HepG2 (cell line): ENCODE data around the gene SERTAD1. TPM values are rescaled to one million over a fixed set of nuclear protein-coding genes. Genes with fewer than 3 reads are reported as not detected.
A peak's percentile ranks its signal among the peaks of the same experiment; 100 is the strongest.

Experiments used
- ARNTL ChIP-seq: sonication (generic); formaldehyde crosslinking; IDR thresholded peaks from 2 replicates; pipeline ENCODE4 v1.4.0; 2020; ENCODE audit warnings: mild to moderate bottlenecking, missing genetic modification reagents
- HNF4G ChIP-seq, 2 experiments: sonication (generic) in 1 of 2; formaldehyde crosslinking in 1 of 2; IDR thresholded peaks; 2 replicates each; pipeline versions ENCODE4 v1.4.0 to v1.6.1; 2011 to 2020; ENCODE audit warnings: borderline replicate concordance in 2 of 2, low read depth in 2 of 2, mild to moderate bottlenecking in 2 of 2, low read length in 1 of 2, missing genetic modification reagents in 1 of 2, moderate library complexity in 1 of 2
- HOXA3 ChIP-seq: sonication (generic); formaldehyde crosslinking; IDR thresholded peaks from 2 replicates; pipeline ENCODE4 v1.5.0; 2020; ENCODE audit warnings: missing genetic modification reagents
- JUND ChIP-seq: sonication (generic); formaldehyde crosslinking; IDR thresholded peaks from 2 replicates; pipeline ENCODE4 v1.8.0; 2022; ENCODE audit warnings: mild to moderate bottlenecking, missing genetic modification reagents
- NKX3-1 ChIP-seq: sonication (generic); formaldehyde crosslinking; IDR thresholded peaks from 2 replicates; pipeline ENCODE4 v1.5.0; 2020; ENCODE audit warnings: missing genetic modification reagents
- PHF8 ChIP-seq: sonication (generic); formaldehyde crosslinking; IDR thresholded peaks from 2 replicates; pipeline ENCODE4 v1.5.0; 2020; ENCODE audit warnings: missing genetic modification reagents
- PTBP1 ChIP-seq: fragments of 200-400 bp; formaldehyde crosslinking; IDR thresholded peaks from 2 replicates; pipeline ENCODE4 v1.6.1; 2018; ENCODE audit warnings: low read length, low read depth; ENCODE audit not compliant: poor library complexity, severe bottlenecking
- ZNF331 ChIP-seq: sonication (generic); formaldehyde crosslinking; IDR thresholded peaks from 2 replicates; pipeline ENCODE4 v1.4.0; 2020; ENCODE audit warnings: missing genetic modification reagents
- ZNF543 ChIP-seq: sonication (generic); formaldehyde crosslinking; IDR thresholded peaks from 2 replicates; pipeline ENCODE4 v1.4.0; 2020; ENCODE audit warnings: mild to moderate bottlenecking, missing genetic modification reagents
- ZNF83 ChIP-seq: sonication (generic); formaldehyde crosslinking; IDR thresholded peaks from 2 replicates; pipeline ENCODE4 v1.4.0; 2020; ENCODE audit warnings: missing genetic modification reagents, mild to moderate bottlenecking, borderline replicate concordance
- polyA plus RNA-seq, 8 experiments: library from polyadenylated mRNA; depleted of rRNA in 3 of 8; stranded (reverse) in 7 of 8; unstranded in 1 of 8; fragments of >200 nt; fragmentation: Illumina TruSeq in 4 of 8; extraction: Trizol in 4 of 8; gene quantifications; 2 replicates each; pipeline versions ENCODE4 v1.2.1 to v1.2.3, GENCODE V29; 2011 to 2016; ENCODE audit warnings: low read depth in 4 of 8, missing spikeins in 1 of 8, mixed read lengths in 1 of 8; ENCODE audit not compliant: insufficient read depth in 1 of 8
- total RNA-seq, 5 experiments: library from RNA; depleted of rRNA; stranded (reverse); fragments of >200 nt; fragmentation: Illumina TruSeq; extraction: Trizol; gene quantifications; 2 replicates each; pipeline ENCODE4 v1.2.3, GENCODE V29; 2016; ENCODE audit warnings: low read depth in 1 of 5
- TF ChIP-seq, protein P1 (sequence below): IDR thresholded peaks from 2 replicates; pipeline ENCODE4 v1.6.1; 2016; ENCODE audit warnings: low read depth, control low read depth
- TF ChIP-seq, protein P2 (sequence below), 2 experiments: fragments of 450-650 bp in 1 of 2; sonication (generic) in 1 of 2; formaldehyde crosslinking in 1 of 2; IDR thresholded peaks; 2 replicates each; pipeline versions ENCODE4 v1.6.1 to v1.8.0; 2016 to 2022; ENCODE audit warnings: antibody characterized with exemption in 1 of 2, mild to moderate bottlenecking in 1 of 2, missing genetic modification reagents in 1 of 2
- TF ChIP-seq, protein P3 (sequence below): sonication (generic); formaldehyde crosslinking; IDR thresholded peaks from 2 replicates; pipeline ENCODE4 v1.8.0; 2022; ENCODE audit warnings: mild to moderate bottlenecking, missing genetic modification reagents; ENCODE audit not compliant: insufficient replicate concordance

SERTAD1 gene
- total and polyA plus RNA-seq, 2 of the 13 experiments (the other 11 are each of a cell fraction or from before 2014, with no cell fraction given) = 4.3 to 4.5 TPM

DNA sequence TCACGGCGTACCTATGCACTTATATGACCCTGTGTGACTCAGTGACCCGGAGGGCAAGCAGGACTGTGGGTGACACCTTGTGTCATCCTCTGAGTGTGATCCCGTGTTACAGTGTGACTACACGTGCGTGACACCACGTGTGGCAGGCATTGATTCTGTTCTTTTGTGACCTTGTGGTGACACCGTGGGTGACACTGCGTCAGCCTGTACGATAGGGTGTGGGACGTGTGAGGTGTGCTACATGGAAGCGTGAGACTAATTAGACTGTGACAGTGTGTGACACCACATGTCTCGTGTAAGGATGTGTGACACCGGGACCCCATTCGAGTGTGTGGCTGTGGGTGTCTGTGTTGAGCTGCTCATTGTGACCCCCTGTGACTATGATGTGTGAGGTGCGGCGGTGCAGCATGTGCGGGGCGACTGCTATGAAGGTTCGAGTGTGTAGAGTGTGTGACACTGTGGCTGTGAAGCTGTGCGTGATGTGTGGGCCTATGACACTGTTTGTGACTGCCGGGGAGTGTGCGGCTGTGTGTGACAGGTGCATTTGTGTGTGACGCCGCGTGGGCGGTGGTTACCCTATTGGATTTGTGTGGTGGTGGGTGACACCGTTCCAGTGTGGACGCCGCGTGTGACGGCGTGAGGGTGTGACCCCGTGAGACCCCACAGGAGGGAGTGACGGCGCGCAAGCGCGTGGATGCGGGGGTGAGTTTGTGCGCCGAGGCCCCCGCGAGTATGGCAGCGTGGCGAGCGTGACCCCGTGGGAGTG lies 40.6 kb upstream of the SERTAD1 start (continued):
- TF ChIP-seq ZNF543 (CRISPR knock-in tag) (no peak), ZNF331 (CRISPR knock-in tag) (no peak), PTBP1 (no peak), HOXA3 (CRISPR knock-in tag) (no peak), ARNTL (CRISPR knock-in tag) (no peak), JUND (CRISPR knock-in tag) (peak; percentile 42; the same call in 1 of the 2 replicates), NKX3-1 (CRISPR knock-in tag) (no peak), ZNF83 (CRISPR knock-in tag) (no peak), HNF4G (IDR thresholded peaks at IDR 0.05; ENCODE audit: borderline replicate concordance, low read depth, low read length) (no peak), HNF4G (CRISPR knock-in tag; IDR thresholded peaks at IDR 0.05; ENCODE audit: borderline replicate concordance, low read depth) (no peak), PHF8 (CRISPR knock-in tag) (no peak)
- TF ChIP-seq, protein P1, sequence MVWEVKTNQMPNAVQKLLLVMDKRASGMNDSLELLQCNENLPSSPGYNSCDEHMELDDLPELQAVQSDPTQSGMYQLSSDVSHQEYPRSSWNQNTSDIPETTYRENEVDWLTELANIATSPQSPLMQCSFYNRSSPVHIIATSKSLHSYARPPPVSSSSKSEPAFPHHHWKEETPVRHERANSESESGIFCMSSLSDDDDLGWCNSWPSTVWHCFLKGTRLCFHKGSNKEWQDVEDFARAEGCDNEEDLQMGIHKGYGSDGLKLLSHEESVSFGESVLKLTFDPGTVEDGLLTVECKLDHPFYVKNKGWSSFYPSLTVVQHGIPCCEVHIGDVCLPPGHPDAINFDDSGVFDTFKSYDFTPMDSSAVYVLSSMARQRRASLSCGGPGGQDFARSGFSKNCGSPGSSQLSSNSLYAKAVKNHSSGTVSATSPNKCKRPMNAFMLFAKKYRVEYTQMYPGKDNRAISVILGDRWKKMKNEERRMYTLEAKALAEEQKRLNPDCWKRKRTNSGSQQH (CRISPR knock-in tag) = no peak
- TF ChIP-seq, protein P2, sequence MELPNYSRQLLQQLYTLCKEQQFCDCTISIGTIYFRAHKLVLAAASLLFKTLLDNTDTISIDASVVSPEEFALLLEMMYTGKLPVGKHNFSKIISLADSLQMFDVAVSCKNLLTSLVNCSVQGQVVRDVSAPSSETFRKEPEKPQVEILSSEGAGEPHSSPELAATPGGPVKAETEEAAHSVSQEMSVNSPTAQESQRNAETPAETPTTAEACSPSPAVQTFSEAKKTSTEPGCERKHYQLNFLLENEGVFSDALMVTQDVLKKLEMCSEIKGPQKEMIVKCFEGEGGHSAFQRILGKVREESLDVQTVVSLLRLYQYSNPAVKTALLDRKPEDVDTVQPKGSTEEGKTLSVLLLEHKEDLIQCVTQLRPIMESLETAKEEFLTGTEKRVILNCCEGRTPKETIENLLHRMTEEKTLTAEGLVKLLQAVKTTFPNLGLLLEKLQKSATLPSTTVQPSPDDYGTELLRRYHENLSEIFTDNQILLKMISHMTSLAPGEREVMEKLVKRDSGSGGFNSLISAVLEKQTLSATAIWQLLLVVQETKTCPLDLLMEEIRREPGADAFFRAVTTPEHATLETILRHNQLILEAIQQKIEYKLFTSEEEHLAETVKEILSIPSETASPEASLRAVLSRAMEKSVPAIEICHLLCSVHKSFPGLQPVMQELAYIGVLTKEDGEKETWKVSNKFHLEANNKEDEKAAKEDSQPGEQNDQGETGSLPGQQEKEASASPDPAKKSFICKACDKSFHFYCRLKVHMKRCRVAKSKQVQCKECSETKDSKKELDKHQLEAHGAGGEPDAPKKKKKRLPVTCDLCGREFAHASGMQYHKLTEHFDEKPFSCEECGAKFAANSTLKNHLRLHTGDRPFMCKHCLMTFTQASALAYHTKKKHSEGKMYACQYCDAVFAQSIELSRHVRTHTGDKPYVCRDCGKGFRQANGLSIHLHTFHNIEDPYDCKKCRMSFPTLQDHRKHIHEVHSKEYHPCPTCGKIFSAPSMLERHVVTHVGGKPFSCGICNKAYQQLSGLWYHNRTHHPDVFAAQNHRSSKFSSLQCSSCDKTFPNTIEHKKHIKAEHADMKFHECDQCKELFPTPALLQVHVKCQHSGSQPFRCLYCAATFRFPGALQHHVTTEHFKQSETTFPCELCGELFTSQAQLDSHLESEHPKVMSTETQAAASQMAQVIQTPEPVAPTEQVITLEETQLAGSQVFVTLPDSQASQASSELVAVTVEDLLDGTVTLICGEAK (IDR thresholded peaks at IDR 0.05) = no peak
- TF ChIP-seq, protein P2 (CRISPR knock-in tag; IDR thresholded peaks at IDR 0.05) = 0 out of 2 replicates have a peak, but pooled peaks have one; percentile 28
- TF ChIP-seq, protein P3, sequence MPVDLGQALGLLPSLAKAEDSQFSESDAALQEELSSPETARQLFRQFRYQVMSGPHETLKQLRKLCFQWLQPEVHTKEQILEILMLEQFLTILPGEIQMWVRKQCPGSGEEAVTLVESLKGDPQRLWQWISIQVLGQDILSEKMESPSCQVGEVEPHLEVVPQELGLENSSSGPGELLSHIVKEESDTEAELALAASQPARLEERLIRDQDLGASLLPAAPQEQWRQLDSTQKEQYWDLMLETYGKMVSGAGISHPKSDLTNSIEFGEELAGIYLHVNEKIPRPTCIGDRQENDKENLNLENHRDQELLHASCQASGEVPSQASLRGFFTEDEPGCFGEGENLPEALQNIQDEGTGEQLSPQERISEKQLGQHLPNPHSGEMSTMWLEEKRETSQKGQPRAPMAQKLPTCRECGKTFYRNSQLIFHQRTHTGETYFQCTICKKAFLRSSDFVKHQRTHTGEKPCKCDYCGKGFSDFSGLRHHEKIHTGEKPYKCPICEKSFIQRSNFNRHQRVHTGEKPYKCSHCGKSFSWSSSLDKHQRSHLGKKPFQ (CRISPR knock-in tag) = no peak
